SK-N-MC (cell line): Measurements from ENCODE around the gene ANKRD44.

Experiments
- DNase-seq: peaks from one replicate; pipeline ENCODE4 v3.0.0-alpha.2; 2011; ENCODE audit warnings: low read depth, low spot score
- H3K27ac ChIP-seq: fragments of 200-600 bp; sonication (generic); 2 replicates; pipeline ENCODE4 v1.5.1; 2016; ENCODE audit warnings: mixed run types
- H3K36me3 ChIP-seq: fragments of 200-600 bp; sonication (generic); 2 replicates; pipeline ENCODE4 v1.6.1; 2017; ENCODE audit warnings: antibody characterized with exemption, low read length, mixed read lengths; ENCODE audit not compliant: insufficient read depth
- H3K4me3 ChIP-seq: fragments of 200-600 bp; sonication (generic); 2 replicates; pipeline ENCODE4 v1.5.1; 2016
- H3K9ac ChIP-seq: fragments of 200-600 bp; sonication (generic); 2 replicates; pipeline ENCODE4 v1.8.0; 2017; ENCODE audit warnings: mixed run types, mixed read lengths; ENCODE audit not compliant: insufficient read length
- H3K9me3 ChIP-seq: fragments of 200-600 bp; sonication (generic); 2 replicates; pipeline ENCODE4 v1.6.1; 2017; ENCODE audit warnings: low read depth, mild to moderate bottlenecking, antibody characterized with exemption, low read length, moderate library complexity, mixed read lengths
- EZH2 ChIP-seq: fragments of 200-600 bp; sonication (generic); IDR thresholded peaks from one replicate; pipeline ENCODE4 v1.6.1; 2017; ENCODE audit warnings: antibody characterized with exemption
- FOXP2 ChIP-seq: optimal IDR thresholded peaks from 2 replicates; pipeline ENCODE3; 2011; ENCODE audit warnings: mild to moderate bottlenecking, moderate library complexity; ENCODE audit not compliant: insufficient read depth; ENCODE audit errors: extremely low read length, control extremely low read depth
- POLR2AphosphoS5 ChIP-seq: IDR thresholded peaks from 2 replicates; pipeline ENCODE4 v1.6.1; 2012; ENCODE audit warnings: mild to moderate bottlenecking, low read depth, low read length, borderline replicate concordance

The ANKRD44 gene

GRCh38 chr2:197286805-197287595 lies 23.6 kb downstream of the ANKRD44 start:
- no peak overlapping the region for H3K9ac ChIP-seq
- no peak overlapping the region for H3K4me3 ChIP-seq
- H3K27ac ChIP-seq, result no peak overlapping the region
- DNase-seq, result no peak
- no peaks in the 10 kb centered on the region for H3K9me3 ChIP-seq
- H3K36me3 ChIP-seq, result no peaks in the 10 kb centered on the region
- TF ChIP-seq POLR2AphosphoS5 (no peak), EZH2 (no peak), FOXP2 (no peak)

- TF ChIP-seq POLR2AphosphoS5 (no peak; the same call in 1 of the 2 replicates), FOXP2 (no peak), EZH2 (no peak)
- Histone ChIP-seq H3K4me3 (peak overlapping the region; percentile 47), H3K27ac (peak overlapping the region; percentile 80), H3K9ac (no peak overlapping the region), H3K36me3 (no peaks in the 10 kb centered on the region), H3K9me3 (no peaks in the 10 kb centered on the region)
- no peak for DNase-seq
Observed at GRCh38 chr2:197285361-197285760, 25.2 kb downstream of the ANKRD44 start.

GRCh38 chr2:197284956-197285355 lies 25.6 kb downstream of the ANKRD44 start:
- no peak for DNase-seq
- Histone ChIP-seq H3K27ac (peak overlapping the region; percentile 80; the same call in 1 of the 2 replicates), H3K9ac (no peak overlapping the region), H3K4me3 (no peak overlapping the region), H3K36me3 (no peaks in the 10 kb centered on the region), H3K9me3 (no peaks in the 10 kb centered on the region)
- TF ChIP-seq FOXP2 (no peak), EZH2 (no peak), POLR2AphosphoS5 (no peak)

GRCh38 chr2:197281421-197281820 lies 29.2 kb downstream of the ANKRD44 start:
- no peak overlapping the region for H3K9ac ChIP-seq
- no peak overlapping the region for H3K27ac ChIP-seq
- H3K36me3 ChIP-seq, result no peaks in the 10 kb centered on the region
- TF ChIP-seq FOXP2, result no peak
- no peak for TF ChIP-seq POLR2AphosphoS5
- no peak for TF ChIP-seq EZH2
- H3K9me3 ChIP-seq, result no peaks in the 10 kb centered on the region
- no peak for DNase-seq
- no peak overlapping the region for H3K4me3 ChIP-seq

GRCh38 chr2:197280015-197280702 lies 30.4 kb downstream of the ANKRD44 start:
- Histone ChIP-seq H3K36me3 (no peaks in the 10 kb centered on the region), H3K9ac (peak overlapping the region; percentile 14), H3K4me3 (peak overlapping the region; percentile 47), H3K9me3 (no peaks in the 10 kb centered on the region), H3K27ac (peak overlapping the region; percentile 71)
- TF ChIP-seq EZH2 (no peak), POLR2AphosphoS5 (no peak)
- DNase-seq, result no peak

GRCh38 chr2:197278799-197279763 lies 31.5 kb downstream of the ANKRD44 start:
- H3K9ac ChIP-seq, result no peak overlapping the region
- no peaks in the 10 kb centered on the region for H3K9me3 ChIP-seq
- TF ChIP-seq EZH2 (no peak), POLR2AphosphoS5 (no peak), FOXP2 (peak; percentile 12)

GRCh38 chr2:197277794-197278193 lies 32.8 kb downstream of the ANKRD44 start:
- Histone ChIP-seq H3K4me3 (no peak overlapping the region), H3K36me3 (no peaks in the 10 kb centered on the region), H3K27ac (no peak overlapping the region), H3K9ac (no peak overlapping the region), H3K9me3 (no peaks in the 10 kb centered on the region)
- TF ChIP-seq EZH2 (no peak), POLR2AphosphoS5 (no peak), FOXP2 (no peak)
- DNase-seq, result no peak

More at GRCh38 chr2:197278799-197279763, 31.5 kb downstream of the ANKRD44 start:
- DNase-seq, result no peak
- H3K27ac ChIP-seq, result peak overlapping the region; percentile 77
- no peaks in the 10 kb centered on the region for H3K36me3 ChIP-seq
- H3K4me3 ChIP-seq, result peak overlapping the region; percentile 10

- Histone ChIP-seq H3K9ac (no peak overlapping the region), H3K4me3 (no peak overlapping the region), H3K9me3 (no peaks in the 10 kb centered on the region), H3K27ac (no peak overlapping the region), H3K36me3 (no peaks in the 10 kb centered on the region)
- no peak for TF ChIP-seq EZH2
- TF ChIP-seq POLR2AphosphoS5, result no peak
- TF ChIP-seq FOXP2, result no peak
- no peak for DNase-seq
Observed at GRCh38 chr2:197276156-197276555, 34.4 kb downstream of the ANKRD44 start.
